A549 (cell line): ENCODE data around the gene PPP4R4.

ENCODE experiments used
- EHMT2 ChIP-seq: fragments of 200-600 bp; sonication (generic); IDR thresholded peaks from 2 replicates; pipeline ENCODE4 v1.6.1; 2016; ENCODE audit warnings: antibody characterized with exemption, low read depth, mild to moderate bottlenecking, moderate library complexity
- EP300 ChIP-seq, 2 experiments: fragments of >200 bp; sonication (Bioruptor Twin); formaldehyde crosslinking; IDR thresholded peaks; 2 replicates in 1 of 2; 3 replicates in 1 of 2; pipeline ENCODE4 v1.6.1; 2016 to 2017
- FOSL2 ChIP-seq, 2 experiments: fragments of 450-650 bp in 1 of 2; fragments of >200 bp in 1 of 2; sonication (Bioruptor Twin) in 1 of 2; formaldehyde crosslinking; IDR thresholded peaks; 2 replicates each; pipeline versions ENCODE4 v1.5.0 to v1.6.1; 2016 to 2020; ENCODE audit warnings: mild to moderate bottlenecking in 1 of 2, moderate library complexity in 1 of 2
- HDAC2 ChIP-seq: fragments of 200-600 bp; sonication (generic); IDR thresholded peaks from 2 replicates; pipeline ENCODE4 v1.6.1; 2016
- HOXA7 ChIP-seq: fragments of 250-450 bp; sonication (Bioruptor Pico); IDR thresholded peaks from 2 replicates; pipeline ENCODE4 v1.5.0; 2020; ENCODE audit warnings: mild to moderate bottlenecking, moderate library complexity
- POLR2A ChIP-seq: IDR thresholded peaks from 2 replicates; pipeline ENCODE4 v1.6.1; 2012; ENCODE audit warnings: mild to moderate bottlenecking, low read length
- RAD21 ChIP-seq, 2 experiments: fragments of >200 bp in 1 of 2; sonication (Bioruptor Twin) in 1 of 2; formaldehyde crosslinking in 1 of 2; IDR thresholded peaks in 1 of 2; conservative IDR thresholded peaks in 1 of 2; 2 replicates in 1 of 2; 3 replicates in 1 of 2; pipeline ENCODE4 v1.6.1; 2012 to 2018; ENCODE audit warnings: inconsistent platforms in 1 of 2
- RFX5 ChIP-seq: fragments of 450-650 bp; IDR thresholded peaks from 2 replicates; pipeline ENCODE4 v1.7.1; 2014; ENCODE audit warnings: antibody characterized with exemption, mild to moderate bottlenecking, moderate library complexity
- TF ChIP-seq, protein P1 (sequence below): fragments of >200 bp; sonication (Bioruptor Twin); formaldehyde crosslinking; IDR thresholded peaks from 3 replicates; pipeline ENCODE4 v1.6.1; 2016
- TF ChIP-seq, protein P2 (sequence below): fragments of >200 bp; sonication (Bioruptor Twin); formaldehyde crosslinking; IDR thresholded peaks from 3 replicates; pipeline ENCODE4 v1.5.1; 2016

DNA sequence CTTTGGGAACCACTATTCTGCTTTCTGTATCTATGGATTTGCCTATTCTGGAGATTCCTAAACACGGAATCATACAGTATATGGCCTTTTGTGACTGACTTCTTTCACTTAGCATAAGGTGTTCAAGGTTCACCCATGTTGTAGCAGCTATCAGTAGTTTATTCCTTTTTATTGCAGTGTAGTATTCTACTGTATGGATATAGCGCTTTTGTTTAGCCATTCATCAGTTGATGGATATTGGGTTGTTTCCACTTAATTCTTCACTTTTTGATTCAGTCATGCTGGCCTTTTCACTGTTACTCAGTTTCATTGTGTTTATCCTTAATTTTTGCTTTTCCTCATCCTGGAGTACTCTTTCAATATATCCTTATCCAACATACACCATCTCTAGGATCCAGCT is 5.1 kb downstream of the PPP4R4 start:
- TF ChIP-seq EP300 (IDR thresholded peaks at IDR 0.05) (no peak), HOXA7 (CRISPR knock-in tag) (no peak), FOSL2 (IDR thresholded peaks at IDR 0.05) (no peak), FOSL2 (CRISPR knock-in tag; IDR thresholded peaks at IDR 0.05) (no peak), POLR2A (no peak), RFX5 (no peak), RAD21 (conservative IDR thresholded peaks at IDR 0.05 in 1 of 2, IDR thresholded peaks at IDR 0.05 in 1 of 2) (no peak), EHMT2 (no peak), HDAC2 (no peak)
- TF ChIP-seq, protein P1, sequence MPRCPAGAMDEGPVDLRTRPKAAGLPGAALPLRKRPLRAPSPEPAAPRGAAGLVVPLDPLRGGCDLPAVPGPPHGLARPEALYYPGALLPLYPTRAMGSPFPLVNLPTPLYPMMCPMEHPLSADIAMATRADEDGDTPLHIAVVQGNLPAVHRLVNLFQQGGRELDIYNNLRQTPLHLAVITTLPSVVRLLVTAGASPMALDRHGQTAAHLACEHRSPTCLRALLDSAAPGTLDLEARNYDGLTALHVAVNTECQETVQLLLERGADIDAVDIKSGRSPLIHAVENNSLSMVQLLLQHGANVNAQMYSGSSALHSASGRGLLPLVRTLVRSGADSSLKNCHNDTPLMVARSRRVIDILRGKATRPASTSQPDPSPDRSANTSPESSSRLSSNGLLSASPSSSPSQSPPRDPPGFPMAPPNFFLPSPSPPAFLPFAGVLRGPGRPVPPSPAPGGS = no peak
- TF ChIP-seq, protein P2, sequence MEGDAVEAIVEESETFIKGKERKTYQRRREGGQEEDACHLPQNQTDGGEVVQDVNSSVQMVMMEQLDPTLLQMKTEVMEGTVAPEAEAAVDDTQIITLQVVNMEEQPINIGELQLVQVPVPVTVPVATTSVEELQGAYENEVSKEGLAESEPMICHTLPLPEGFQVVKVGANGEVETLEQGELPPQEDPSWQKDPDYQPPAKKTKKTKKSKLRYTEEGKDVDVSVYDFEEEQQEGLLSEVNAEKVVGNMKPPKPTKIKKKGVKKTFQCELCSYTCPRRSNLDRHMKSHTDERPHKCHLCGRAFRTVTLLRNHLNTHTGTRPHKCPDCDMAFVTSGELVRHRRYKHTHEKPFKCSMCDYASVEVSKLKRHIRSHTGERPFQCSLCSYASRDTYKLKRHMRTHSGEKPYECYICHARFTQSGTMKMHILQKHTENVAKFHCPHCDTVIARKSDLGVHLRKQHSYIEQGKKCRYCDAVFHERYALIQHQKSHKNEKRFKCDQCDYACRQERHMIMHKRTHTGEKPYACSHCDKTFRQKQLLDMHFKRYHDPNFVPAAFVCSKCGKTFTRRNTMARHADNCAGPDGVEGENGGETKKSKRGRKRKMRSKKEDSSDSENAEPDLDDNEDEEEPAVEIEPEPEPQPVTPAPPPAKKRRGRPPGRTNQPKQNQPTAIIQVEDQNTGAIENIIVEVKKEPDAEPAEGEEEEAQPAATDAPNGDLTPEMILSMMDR = no peak
